IMR-90 (cell line): Measurements from ENCODE around the gene CTSS. TPM values are rescaled to one million over a fixed set of nuclear protein-coding genes. Genes with fewer than 3 reads are reported as not detected.

ENCODE experiments used
- ATAC-seq: fragments of 200-7000 bp; cut with Tn5 transposase; 2 replicates; pipeline ENCODE4 v1.9.1; 2020; ENCODE audit warnings: low read depth, mild to moderate bottlenecking, moderate library complexity
- BruUV-seq: library from RNA; stranded (reverse); fragments of 400-500 nt; replicated peaks from 2 replicates; lab custom pipeline; 2021; lab: Mats Ljungman, UMichigan
- CTCF ChIA-PET: fragments of 300-600 bp; formaldehyde crosslinking; extraction: SDS; loops from one replicate; lab custom pipeline; 2021; ENCODE audit warnings: antibody characterized with exemption; lab: Yijun Ruan, JAX
- POLR2A ChIA-PET: fragments of 300-600 bp; sonication (Branson Sonifier 250); formaldehyde crosslinking; loops from one replicate; lab custom pipeline; 2022; ENCODE audit warnings: antibody characterized with exemption; ENCODE audit not compliant: unreplicated experiment; lab: Charles Lee
- DNase-seq: peaks from one replicate; pipeline ENCODE4 v3.0.0; 2013
- H2AFZ ChIP-seq: replicated peaks from 2 replicates; pipeline ENCODE3; 2013; ENCODE audit warnings: low read length, mild to moderate bottlenecking; ENCODE audit not compliant: poor library complexity
- H2AK5ac ChIP-seq: 2 replicates; pipeline ENCODE4 v1.6.1; 2013; ENCODE audit warnings: low read depth, low read length, inconsistent platforms
- H2AK9ac ChIP-seq: replicated peaks from 2 replicates; pipeline ENCODE3; 2013; ENCODE audit warnings: mild to moderate bottlenecking, low read depth, low read length, moderate library complexity; ENCODE audit not compliant: poor library complexity
- H2BK120ac ChIP-seq: 2 replicates; pipeline ENCODE4 v1.6.1; 2013; ENCODE audit warnings: low read depth, low read length, inconsistent platforms
- H2BK15ac ChIP-seq: 3 replicates; pipeline ENCODE4 v1.6.1; 2013; ENCODE audit warnings: low read depth, low read length, inconsistent platforms
- H2BK20ac ChIP-seq: 2 replicates; pipeline ENCODE4 v1.6.1; 2013; ENCODE audit warnings: low read depth, mild to moderate bottlenecking, inconsistent platforms, low read length, moderate library complexity
- H2BK5ac ChIP-seq: 2 replicates; pipeline ENCODE4 v1.6.1; 2013; ENCODE audit warnings: mild to moderate bottlenecking, low read depth, low read length, inconsistent platforms; ENCODE audit not compliant: poor library complexity, severe bottlenecking
- H3K14ac ChIP-seq: replicated peaks from 2 replicates; pipeline ENCODE4 v1.6.1; 2013; ENCODE audit warnings: low read depth, low read length, inconsistent platforms
- H3K18ac ChIP-seq: 2 replicates; pipeline ENCODE4 v1.6.1; 2013; ENCODE audit warnings: low read depth, low read length, control low read depth
- H3K23ac ChIP-seq: 2 replicates; pipeline ENCODE4 v1.6.1; 2013; ENCODE audit warnings: low read depth, low read length, inconsistent platforms
- H3K27ac ChIP-seq: 2 replicates; pipeline ENCODE4 v1.5.1; 2013; ENCODE audit warnings: mild to moderate bottlenecking, control low read depth, low read length; ENCODE audit not compliant: insufficient read depth
- H3K27me3 ChIP-seq: 2 replicates; pipeline ENCODE4 v1.6.1; 2013; ENCODE audit warnings: low read length; ENCODE audit not compliant: control insufficient read depth, insufficient read depth
- H3K36me3 ChIP-seq: 2 replicates; pipeline ENCODE4 v1.6.1; 2013; ENCODE audit warnings: low read length, mixed read lengths; ENCODE audit not compliant: control insufficient read depth, insufficient read depth
- H3K4ac ChIP-seq: 2 replicates; pipeline ENCODE4 v1.6.1; 2013; ENCODE audit warnings: low read depth, low read length, inconsistent platforms
- H3K4me1 ChIP-seq: 2 replicates; pipeline ENCODE4 v1.6.1; 2013; ENCODE audit warnings: low read length, mixed read lengths; ENCODE audit not compliant: control insufficient read depth, insufficient read depth
- H3K4me2 ChIP-seq: 2 replicates; pipeline ENCODE4 v1.6.1; 2013; ENCODE audit warnings: low read depth, mild to moderate bottlenecking, control low read depth, low read length, moderate library complexity
- H3K4me3 ChIP-seq: 2 replicates; pipeline ENCODE4 v1.5.1; 2013; ENCODE audit warnings: low read depth, mild to moderate bottlenecking, control low read depth, low read length, moderate library complexity; ENCODE audit not compliant: insufficient read depth
- H3K56ac ChIP-seq: 2 replicates; pipeline ENCODE4 v1.6.1; 2013; ENCODE audit warnings: low read length, inconsistent platforms; ENCODE audit not compliant: insufficient read depth; ENCODE audit errors: extremely low read depth
- H3K79me1 ChIP-seq, 2 experiments: 2 replicates each; pipeline ENCODE4 v1.6.1; 2013; ENCODE audit warnings: low read length in 2 of 2, inconsistent platforms in 1 of 2, low read depth in 1 of 2
- H3K9ac ChIP-seq: 2 replicates; pipeline ENCODE4 v1.6.1; 2013; ENCODE audit warnings: low read depth, low read length, control low read depth
- H3K9me1 ChIP-seq: 2 replicates; pipeline ENCODE4 v1.6.1; 2013; ENCODE audit warnings: low read length, inconsistent platforms; ENCODE audit not compliant: insufficient read depth
- H3K9me3 ChIP-seq: 2 replicates; pipeline ENCODE4 v1.6.1; 2013; ENCODE audit warnings: low read length; ENCODE audit not compliant: control insufficient read depth, insufficient read depth
- H4K20me1 ChIP-seq: 2 replicates; pipeline ENCODE4 v1.6.1; 2013; ENCODE audit warnings: low read length, inconsistent platforms; ENCODE audit not compliant: insufficient read depth
- H4K5ac ChIP-seq: 2 replicates; pipeline ENCODE4 v1.6.1; 2013; ENCODE audit warnings: mild to moderate bottlenecking, low read depth, low read length, control low read depth
- H4K8ac ChIP-seq, 2 experiments: 2 replicates each; pipeline ENCODE4 v1.6.1; 2013; ENCODE audit warnings: low read depth in 2 of 2, low read length in 2 of 2, control low read depth in 1 of 2, inconsistent platforms in 1 of 2
- H4K91ac ChIP-seq: 2 replicates; pipeline ENCODE4 v1.6.1; 2013; ENCODE audit warnings: low read depth, low read length, inconsistent platforms; ENCODE audit not compliant: insufficient read depth
- BHLHE40 ChIP-seq: fragments of 150-350 bp; IDR thresholded peaks from 2 replicates; pipeline ENCODE4 v1.6.1; 2016; ENCODE audit warnings: mild to moderate bottlenecking, low read depth, low read length
- CEBPB ChIP-seq: IDR thresholded peaks from 2 replicates; pipeline ENCODE4 v1.6.1; 2012; ENCODE audit warnings: low read depth, low read length, improper control_type of control experiment
- CHD1 ChIP-seq: IDR thresholded peaks from 2 replicates; pipeline ENCODE4 v1.6.1; 2012; ENCODE audit warnings: low read depth, low read length, improper control_type of control experiment
- CTCF ChIP-seq: conservative IDR thresholded peaks from 2 replicates; pipeline ENCODE4 v1.5.1; 2012; ENCODE audit warnings: mild to moderate bottlenecking, low read depth, low read length, improper control_type of control experiment
- ELK1 ChIP-seq: fragments of 150-350 bp; IDR thresholded peaks from 2 replicates; pipeline ENCODE4 v1.6.1; 2016; ENCODE audit warnings: low read depth, mild to moderate bottlenecking, low read length, moderate library complexity, borderline replicate concordance
- FOS ChIP-seq: fragments of 150-350 bp; IDR thresholded peaks from 2 replicates; pipeline ENCODE4 v1.6.1; 2016; ENCODE audit warnings: low read depth, low read length
- MAFK ChIP-seq: IDR thresholded peaks from 2 replicates; pipeline ENCODE4 v1.6.1; 2012; ENCODE audit warnings: low read depth, low read length, improper control_type of control experiment
- MAZ ChIP-seq: IDR thresholded peaks from 2 replicates; pipeline ENCODE4 v1.6.1; 2012; ENCODE audit warnings: low read depth, mild to moderate bottlenecking, low read length, improper control_type of control experiment, moderate library complexity, borderline replicate concordance
- MXI1 ChIP-seq: IDR thresholded peaks from 2 replicates; pipeline ENCODE4 v1.6.1; 2012; ENCODE audit warnings: low read depth, mild to moderate bottlenecking, low read length, moderate library complexity, borderline replicate concordance
- NFE2L2 ChIP-seq: fragments of 150-350 bp; IDR thresholded peaks from 2 replicates; pipeline ENCODE4 v1.6.1; 2016; ENCODE audit warnings: low read depth, mild to moderate bottlenecking, low read length
- POLR2A ChIP-seq: IDR thresholded peaks from 2 replicates; pipeline ENCODE4 v1.6.1; 2012; ENCODE audit warnings: mild to moderate bottlenecking, low read depth, low read length
- RAD21 ChIP-seq: IDR thresholded peaks from 2 replicates; pipeline ENCODE4 v1.6.1; 2012; ENCODE audit warnings: low read length, improper control_type of control experiment
- RCOR1 ChIP-seq: IDR thresholded peaks from 2 replicates; pipeline ENCODE4 v1.6.1; 2012; ENCODE audit warnings: mild to moderate bottlenecking, low read length, improper control_type of control experiment; ENCODE audit not compliant: insufficient replicate concordance
- RFX5 ChIP-seq: IDR thresholded peaks from 2 replicates; pipeline ENCODE4 v1.8.0; 2012; ENCODE audit warnings: low read depth, mild to moderate bottlenecking, low read length, moderate library complexity
- SMC3 ChIP-seq: fragments of 150-350 bp; IDR thresholded peaks from 2 replicates; pipeline ENCODE4 v1.6.1; 2016; ENCODE audit warnings: low read depth, mild to moderate bottlenecking, antibody characterized with exemption, low read length, moderate library complexity
- USF2 ChIP-seq: fragments of 150-350 bp; IDR thresholded peaks from 2 replicates; pipeline ENCODE4 v1.6.1; 2017; ENCODE audit warnings: mild to moderate bottlenecking, antibody characterized with exemption, low read length, low read depth
- WGBS, 2 experiments: methylation state at CpG; one replicate each; pipeline versions ENCODE4 v1.1.5 to v1.1.7; 2013; ENCODE audit warnings: missing lambda C conversion rate in 2 of 2; ENCODE audit not compliant: insufficient read length in 1 of 2; ENCODE audit errors: extremely low coverage in 2 of 2; 5-methylcytosine and 5-hydroxymethylcytosine counted together
- dilution Hi-C: fragments of 300-500 bp; cut with HindIII; formaldehyde crosslinking; loops from one replicate; pipeline ENCODE4 v1.14.3; 2018; ENCODE audit warnings: low sequenced_read_pairs; ENCODE audit not compliant: unreplicated experiment
- in situ Hi-C: fragments of 300-500 bp; cut with MboI; formaldehyde crosslinking; loops from 3 replicates; pipeline ENCODE4 v1.14.3; 2019; ENCODE audit warnings: low sequenced_read_pairs, inconsistent platforms, mixed read lengths
- intact Hi-C: fragments of 100-400 bp; cut with micrococcal nuclease; formaldehyde crosslinking; loops from 2 replicates; pipeline ENCODE4 v1.10.0; 2022
- polyA plus RNA-seq, 3 experiments: library from polyadenylated mRNA; depleted of rRNA; stranded (reverse); fragments of >200 nt; gene quantifications; 2 replicates each; pipeline ENCODE4 v1.2.3, GENCODE V29; 2012; ENCODE audit warnings: low replicate concordance in 1 of 3
- total RNA-seq: library from RNA; depleted of rRNA; stranded (reverse); fragments of >200 nt; gene quantifications from 2 replicates; pipeline ENCODE4 v1.2.3, GENCODE V29; 2012

The CTSS gene
- total and polyA plus RNA-seq, 2 of the 4 experiments (the other 2 are of a cell fraction), result 0.18 to 0.48 TPM

- no peak overlapping the region for H2BK120ac ChIP-seq
- H3K18ac ChIP-seq, result no peak overlapping the region
- H4K5ac ChIP-seq, result no peak overlapping the region
- no peak for TF ChIP-seq RFX5
- TF ChIP-seq FOS, result no peak
- no peak for TF ChIP-seq NFE2L2
- TF ChIP-seq RCOR1, result no peak
- no peak for TF ChIP-seq CTCF
- no peak for TF ChIP-seq POLR2A
- no peak for TF ChIP-seq MXI1
- TF ChIP-seq RAD21, result no peak
- TF ChIP-seq BHLHE40, result no peak
- TF ChIP-seq USF2, result no peak
- no peak for TF ChIP-seq CEBPB
- no peak for TF ChIP-seq MAZ
- no peak for TF ChIP-seq SMC3
- TF ChIP-seq CHD1, result no peak
- TF ChIP-seq MAFK, result no peak
- TF ChIP-seq ELK1, result no peak
- ChIA-PET CTCF (interaction anchor here (1.2 kb wide), 1 partner anchor 9 kb away, joined by 3 read pairs; no protein-coding TSS in a partner anchor), POLR2A (no interaction called here)
- H3K9ac ChIP-seq, result no peak overlapping the region
- intact Hi-C loops, result no loop called here
- H3K4ac ChIP-seq, result no peak overlapping the region
- H2AK9ac ChIP-seq, result no peak overlapping the region
- peaks cover 2 to 8% of the 10 kb centered on the region in 2 experiments; a peak in 2 of 4 replicates for H3K79me1 ChIP-seq
- H3K36me3 ChIP-seq, result peaks cover 8% of the 10 kb centered on the region; the same call in 1 of the 2 replicates
- no peak overlapping the region for H4K91ac ChIP-seq
- H3K9me3 ChIP-seq, result no peaks in the 10 kb centered on the region
- no peak overlapping the region for H2AFZ ChIP-seq
- H2AK5ac ChIP-seq, result no peak overlapping the region
- in situ Hi-C loops, result no loop called here
- H3K9me1 ChIP-seq, result peaks cover 3% of the 10 kb centered on the region; the same call in 1 of the 2 replicates
- no peak overlapping the region for H2BK15ac ChIP-seq
- WGBS, 2 experiments, result 80% methylated on average over 1 of the region's 1 CpG; no CpG with 5 or more reads in 1 of the 2 experiments
- no peak for DNase-seq
- H3K14ac ChIP-seq, result no peak overlapping the region
- ATAC-seq, result no peak
- H2BK5ac ChIP-seq, result no peak overlapping the region
- no peak overlapping the region for H4K8ac ChIP-seq
- no peaks in the 10 kb centered on the region for H4K20me1 ChIP-seq
- H3K4me2 ChIP-seq, result no peak overlapping the region
- H3K27me3 ChIP-seq, result no peaks in the 10 kb centered on the region
- dilution Hi-C loops, result no loop called here
- no peaks in the 10 kb centered on the region for H3K4me1 ChIP-seq
- H3K23ac ChIP-seq, result no peak overlapping the region; the same call in 1 of the 2 replicates
- H3K27ac ChIP-seq, result no peak overlapping the region
- BruUV-seq, result no TSS peak
- H3K4me3 ChIP-seq, result no peak overlapping the region
- H3K56ac ChIP-seq, result no peak overlapping the region
- no peak overlapping the region for H2BK20ac ChIP-seq
These were observed 81.7 kb downstream of the CTSS start for GRCh38 chr1:150683914-150684313.
